ENCODE measurements around the gene CERT1. TPM values are rescaled to one million over a fixed set of nuclear protein-coding genes. Genes with fewer than 3 reads are reported as not detected.

Gene CERT1
- total RNA-seq, 1 donor from 2014 or later: 11.7 TPM

DNA sequence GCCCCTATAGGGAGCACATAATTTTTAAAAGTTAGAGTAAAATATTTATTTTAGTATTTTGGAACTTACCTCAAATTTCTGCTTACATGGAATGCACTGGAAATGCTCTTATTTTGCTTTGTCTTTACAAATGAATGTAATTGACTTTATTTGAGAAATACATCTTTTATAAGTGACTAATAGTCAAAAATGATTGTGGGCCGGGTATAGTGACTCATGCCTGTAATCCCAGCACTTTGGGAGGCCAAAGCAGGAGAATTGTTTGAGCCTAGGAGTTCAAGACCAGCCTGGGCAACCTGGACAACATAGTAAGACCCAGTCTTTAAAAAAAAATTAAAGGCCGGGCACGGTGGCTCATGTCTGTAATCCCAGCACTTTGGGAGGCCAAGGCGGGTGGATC, 168.6 kb downstream of the CERT1 start:
- no peak for DNase-seq (ENCODE audit: low read depth)
- H3K4me3 ChIP-seq (ENCODE audit: low read depth, low read length): no peak overlapping the region
- TF ChIP-seq, protein P1, sequence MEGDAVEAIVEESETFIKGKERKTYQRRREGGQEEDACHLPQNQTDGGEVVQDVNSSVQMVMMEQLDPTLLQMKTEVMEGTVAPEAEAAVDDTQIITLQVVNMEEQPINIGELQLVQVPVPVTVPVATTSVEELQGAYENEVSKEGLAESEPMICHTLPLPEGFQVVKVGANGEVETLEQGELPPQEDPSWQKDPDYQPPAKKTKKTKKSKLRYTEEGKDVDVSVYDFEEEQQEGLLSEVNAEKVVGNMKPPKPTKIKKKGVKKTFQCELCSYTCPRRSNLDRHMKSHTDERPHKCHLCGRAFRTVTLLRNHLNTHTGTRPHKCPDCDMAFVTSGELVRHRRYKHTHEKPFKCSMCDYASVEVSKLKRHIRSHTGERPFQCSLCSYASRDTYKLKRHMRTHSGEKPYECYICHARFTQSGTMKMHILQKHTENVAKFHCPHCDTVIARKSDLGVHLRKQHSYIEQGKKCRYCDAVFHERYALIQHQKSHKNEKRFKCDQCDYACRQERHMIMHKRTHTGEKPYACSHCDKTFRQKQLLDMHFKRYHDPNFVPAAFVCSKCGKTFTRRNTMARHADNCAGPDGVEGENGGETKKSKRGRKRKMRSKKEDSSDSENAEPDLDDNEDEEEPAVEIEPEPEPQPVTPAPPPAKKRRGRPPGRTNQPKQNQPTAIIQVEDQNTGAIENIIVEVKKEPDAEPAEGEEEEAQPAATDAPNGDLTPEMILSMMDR (conservative IDR thresholded peaks at IDR 0.05; ENCODE audit: low read depth, low read length): no peak

DNA sequence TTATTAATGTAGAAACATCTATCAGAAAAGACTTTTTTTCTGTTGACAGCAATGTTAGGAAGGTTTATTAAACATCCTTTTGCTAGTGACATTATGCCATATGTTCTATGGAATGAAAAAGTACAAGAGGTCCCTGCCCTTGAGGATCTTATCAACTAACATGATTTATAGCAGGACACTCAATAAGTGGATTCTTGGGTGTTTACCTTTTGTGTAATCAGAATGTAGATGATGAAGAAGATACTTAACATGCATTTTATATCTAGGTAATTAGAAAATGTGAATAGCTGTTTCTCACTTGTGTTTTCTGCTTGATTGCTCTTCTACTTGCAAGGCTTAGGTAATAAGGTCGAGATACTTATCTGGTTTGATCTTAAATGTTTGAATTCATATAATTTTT, 169.5 kb downstream of the CERT1 start:
- DNase-seq (ENCODE audit: low read depth): no peak
- no peak overlapping the region for H3K4me3 ChIP-seq (ENCODE audit: low read depth, low read length)
- TF ChIP-seq, protein P1 (conservative IDR thresholded peaks at IDR 0.05; ENCODE audit: low read depth, low read length): no peak

DNA sequence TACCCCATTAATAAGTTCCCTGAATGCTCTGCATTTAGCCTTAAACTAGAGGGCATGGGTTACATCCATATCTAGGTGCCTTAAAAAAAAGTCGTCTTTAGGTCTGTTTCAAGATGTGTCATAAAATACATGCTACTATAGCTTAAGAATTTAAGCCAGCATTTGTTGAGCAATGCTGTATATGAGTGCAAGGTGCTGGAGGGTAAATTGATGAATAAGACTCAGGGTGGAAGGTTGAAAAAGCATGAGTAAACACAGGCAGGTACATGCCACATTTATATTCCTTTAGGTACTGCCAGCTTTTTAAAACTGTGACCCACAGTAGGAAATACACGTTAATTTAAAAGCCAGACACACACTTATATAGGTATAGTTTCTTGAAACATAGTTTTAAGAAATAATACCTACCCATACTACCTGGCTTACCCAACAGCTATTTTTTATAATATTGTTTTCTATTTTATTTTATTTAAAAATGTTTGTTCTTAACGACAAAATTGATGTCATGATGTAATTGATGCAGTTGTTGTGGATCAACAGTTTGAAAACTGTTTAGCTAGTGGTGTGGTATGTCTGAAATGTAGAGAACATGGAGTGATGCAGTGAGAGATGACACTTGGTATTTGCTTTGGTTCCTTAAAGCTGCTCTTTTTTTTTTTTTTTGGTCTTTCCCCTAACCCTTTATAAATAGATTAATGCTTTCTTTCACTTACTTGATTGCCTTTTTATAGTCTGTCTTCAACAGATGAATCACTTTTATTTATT, 170.5 kb downstream of the CERT1 start:
- no peak for DNase-seq (ENCODE audit: low read depth)
- TF ChIP-seq, protein P1 (conservative IDR thresholded peaks at IDR 0.05; ENCODE audit: low read depth, low read length): no peak
- no peak overlapping the region for H3K4me3 ChIP-seq (ENCODE audit: low read depth, low read length)

DNA sequence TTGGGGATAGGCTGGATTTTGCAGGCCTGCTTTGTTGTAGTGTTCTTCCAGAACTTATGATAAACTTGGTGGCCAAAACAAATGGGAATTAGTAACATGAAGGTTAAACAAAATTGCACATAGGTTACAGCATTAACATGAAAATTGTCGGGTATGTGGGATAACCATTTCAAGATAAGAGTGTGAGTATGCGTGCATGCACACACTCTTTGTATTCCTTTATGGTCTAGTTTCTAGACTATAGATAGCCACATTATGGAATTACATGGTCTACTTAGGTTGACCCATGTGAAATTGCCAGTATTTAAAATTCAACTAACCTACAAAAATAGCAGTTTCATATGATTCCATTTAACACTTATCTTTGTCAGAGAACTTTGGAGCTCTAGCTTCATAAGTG, 173.0 kb downstream of the CERT1 start:
- no peak for DNase-seq (ENCODE audit: low read depth)
- H3K4me3 ChIP-seq (ENCODE audit: low read depth, low read length): peak overlapping the region; percentile 93
- TF ChIP-seq, protein P1 (conservative IDR thresholded peaks at IDR 0.05; ENCODE audit: low read depth, low read length): no peak

DNA sequence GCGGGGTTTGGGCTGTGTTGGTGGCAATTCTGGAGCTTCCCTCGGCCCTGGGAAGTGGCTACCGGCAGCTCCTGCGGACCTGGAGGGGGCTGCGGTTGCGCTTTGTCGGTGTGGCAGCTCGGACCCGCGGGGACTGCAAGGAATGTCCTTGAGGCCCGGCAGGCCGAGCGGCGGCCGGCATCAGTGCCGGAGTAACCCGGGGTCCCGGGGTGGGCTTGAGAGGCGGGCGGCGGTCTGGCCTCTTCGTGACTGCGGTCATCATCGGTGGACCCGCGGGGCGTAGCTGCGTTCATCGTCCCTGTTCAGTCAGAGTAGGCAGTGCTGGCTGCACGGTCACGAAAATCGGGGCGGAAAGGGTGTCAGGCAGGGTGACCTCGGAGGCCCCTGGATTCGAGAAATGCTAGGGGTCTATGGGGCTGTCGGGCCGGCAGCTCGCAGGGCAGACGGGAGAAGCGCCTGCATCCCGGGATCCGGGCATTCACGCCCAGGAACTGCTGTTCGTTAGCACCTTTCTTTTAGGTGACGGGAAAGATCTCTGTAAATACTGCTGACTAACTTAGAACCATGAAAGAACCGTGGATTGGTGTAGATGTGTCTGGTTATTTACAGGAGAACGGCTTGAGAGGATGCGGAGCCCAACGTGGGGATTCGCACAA, 173.9 kb downstream of the CERT1 start:
- peak overlapping the region; percentile 93 for H3K4me3 ChIP-seq (ENCODE audit: low read depth, low read length)
- TF ChIP-seq, protein P1 (conservative IDR thresholded peaks at IDR 0.05; ENCODE audit: low read depth, low read length): no peak
- DNase-seq (ENCODE audit: low read depth): no peak

DNA sequence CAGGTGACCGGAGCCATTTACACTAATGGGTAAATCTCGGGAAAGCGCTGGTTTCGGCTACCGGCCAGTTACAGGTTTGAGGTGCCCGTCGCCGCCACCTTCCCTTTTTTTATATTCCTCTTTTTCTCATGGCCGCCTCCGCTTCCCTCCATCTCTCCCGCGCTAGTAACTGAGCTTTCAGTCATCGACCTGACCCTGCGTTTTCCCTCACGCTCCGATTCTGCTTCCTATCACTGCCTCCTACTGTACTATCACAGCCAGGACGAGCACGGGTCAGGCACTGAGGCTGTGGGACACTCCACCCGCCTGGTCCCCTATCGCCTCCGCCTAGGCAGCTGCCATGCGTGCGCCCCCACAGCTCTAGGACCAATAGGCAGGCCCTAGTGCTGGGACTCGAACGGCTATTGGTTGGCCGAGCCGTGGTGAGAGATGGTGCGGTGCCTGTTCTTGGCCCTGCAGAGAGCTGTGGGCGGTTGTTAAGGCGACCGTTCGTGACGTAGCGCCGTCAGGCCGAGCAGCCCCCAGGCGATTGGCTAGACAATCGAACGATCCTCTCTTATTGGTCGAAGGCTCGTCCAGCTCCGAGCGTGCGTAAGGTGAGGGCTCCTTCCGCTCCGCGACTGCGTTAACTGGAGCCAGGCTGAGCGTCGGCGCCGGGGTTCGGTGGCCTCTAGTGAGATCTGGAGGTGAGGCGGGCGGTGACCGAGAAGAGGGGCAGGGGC, 174.7 kb downstream of the CERT1 start, which contains the start of gene HMGCR:
HMGCR (plus strand) TSS at position 606 of the 722 bp plus-strand sequence. CDS start 5,386 bp downstream, outside the sequence.
- peak within 1 kb of the TSS; percentile 93 for H3K4me3 ChIP-seq (ENCODE audit: low read depth, low read length)
- TF ChIP-seq, protein P1 (conservative IDR thresholded peaks at IDR 0.05; ENCODE audit: low read depth, low read length): peak; percentile 39
- peak; percentile 92 for DNase-seq (ENCODE audit: low read depth)

All from epithelial cell of proximal tubule (primary cell).